Stimulated activated CD4-positive, alpha-beta T cell treated with anti-CD3 and anti-CD28 coated beads, TNF-alpha, amount 100 ng/mL, for 1 hour (primary cell): ENCODE data around the gene KRT14.
"Not testable (repeated sequence)": the region's sequence is repeated elsewhere in the genome, so short reads cannot be mapped to it uniquely, and the experiment has no call there.

ENCODE experiments used
- DNase-seq, 3 donors: peaks; one replicate each; pipeline ENCODE4 v3.0.0-alpha.2; 2020; ENCODE audit warnings: low read depth in 3 of 3, low spot score in 1 of 3

KRT14 gene

GRCh38 chr17:41623184-41623861 is 36.6 kb upstream of the KRT14 start:
- DNase-seq: not testable (repeated sequence)

- not testable (repeated sequence) for DNase-seq
Observed at GRCh38 chr17:41622340-41623183, 35.9 kb upstream of the KRT14 start.

GRCh38 chr17:41621916-41622315 is 35.2 kb upstream of the KRT14 start:
- no peak for DNase-seq

- not testable (repeated sequence) for DNase-seq
Observed at GRCh38 chr17:41621435-41621817, 34.7 kb upstream of the KRT14 start.

GRCh38 chr17:41620583-41621434 is 34.1 kb upstream of the KRT14 start:
- no peak for DNase-seq

GRCh38 chr17:41619927-41620582 is 33.4 kb upstream of the KRT14 start:
- not testable (repeated sequence) for DNase-seq

- no peak for DNase-seq
Observed at GRCh38 chr17:41619036-41619926, 32.6 kb upstream of the KRT14 start.

- DNase-seq: no peak
Observed at GRCh38 chr17:41618341-41619035, 31.8 kb upstream of the KRT14 start.

GRCh38 chr17:41617698-41618097 is 31.0 kb upstream of the KRT14 start:
- no peak for DNase-seq

GRCh38 chr17:41617136-41617535 is 30.4 kb upstream of the KRT14 start:
- no peak for DNase-seq

GRCh38 chr17:41616486-41616885 is 29.8 kb upstream of the KRT14 start:
- DNase-seq: not testable (repeated sequence)

GRCh38 chr17:41615454-41615853 is 28.8 kb upstream of the KRT14 start:
- DNase-seq: no peak

GRCh38 chr17:41614767-41615166 is 28.1 kb upstream of the KRT14 start:
- not testable (repeated sequence) for DNase-seq

GRCh38 chr17:41614098-41614497 is 27.4 kb upstream of the KRT14 start:
- no peak for DNase-seq

- DNase-seq: no peak
Observed at GRCh38 chr17:41613277-41614082, 26.8 kb upstream of the KRT14 start.

GRCh38 chr17:41612376-41613160 is 25.9 kb upstream of the KRT14 start, which contains the start of gene KRT16:
TSS of gene KRT16 (minus strand) at chr17:41612767. CDS start at chr17:41612688, 79 bp downstream.
- DNase-seq: not testable (repeated sequence)

- no peak for DNase-seq
Observed at GRCh38 chr17:41610965-41611640, 24.4 kb upstream of the KRT14 start.
